GM10266 (cell line): Measurements from ENCODE around the gene SCNN1A.

Experiments used
- DNase-seq: peaks from one replicate; pipeline ENCODE4 v3.0.0; 2012; ENCODE audit errors: extremely low spot score
- CTCF ChIP-seq: IDR thresholded peaks from 2 replicates; pipeline ENCODE4 v1.5.1; 2012; ENCODE audit warnings: mild to moderate bottlenecking, low read depth; ENCODE audit not compliant: control insufficient read depth, insufficient read depth; ENCODE audit errors: missing control alignments

The SCNN1A gene

GRCh38 chr12:6337958-6338433 lies 37.4 kb downstream of the SCNN1A start:
- DNase-seq: no peak
- TF ChIP-seq CTCF: no peak

- no peak for DNase-seq
- TF ChIP-seq CTCF: no peak
Measured at GRCh38 chr12:6336889-6337853, 38.2 kb downstream of the SCNN1A start.

GRCh38 chr12:6336079-6336888 lies 39.1 kb downstream of the SCNN1A start:
- DNase-seq: peak; percentile 80
- TF ChIP-seq CTCF: no peak

GRCh38 chr12:6335451-6336078 lies 39.8 kb downstream of the SCNN1A start:
- peak; percentile 92 for DNase-seq
- TF ChIP-seq CTCF: peak; percentile 81

GRCh38 chr12:6334940-6335450 lies 40.4 kb downstream of the SCNN1A start:
- no peak for DNase-seq
- TF ChIP-seq CTCF: no peak

- DNase-seq: no peak
- no peak for TF ChIP-seq CTCF
Measured at GRCh38 chr12:6334359-6334758, 41.0 kb downstream of the SCNN1A start.
